Keratinocyte (primary cell): ENCODE measurements around the gene ATP5F1E. TPM values are rescaled to one million over a fixed set of nuclear protein-coding genes. Genes with fewer than 3 reads are reported as not detected.

Experiments used
- DNase-seq: peaks from one replicate; pipeline ENCODE4 v3.0.0-alpha.2; 2011; ENCODE audit warnings: low read depth, missing footprints, low spot score
- FAIRE-seq: peaks from 2 replicates; lab custom pipeline; 2011; peaks lifted over from hg19 to GRCh38; lab: Jason Lieb, UNC
- H2AFZ ChIP-seq: 2 replicates; pipeline ENCODE4 v1.6.0; 2012; ENCODE audit warnings: low read length, control low read depth, inconsistent platforms; ENCODE audit not compliant: control insufficient read depth
- H3K27ac ChIP-seq: 2 replicates; pipeline ENCODE4 v1.5.1; 2011; ENCODE audit warnings: low read length; ENCODE audit not compliant: control insufficient read depth, insufficient read depth
- H3K27me3 ChIP-seq: 3 replicates; pipeline ENCODE4 v1.6.0; 2011; ENCODE audit warnings: low read length; ENCODE audit not compliant: control insufficient read depth, insufficient read depth; ENCODE audit errors: extremely low read depth
- H3K36me3 ChIP-seq, 2 experiments: 2 replicates in 1 of 2; 3 replicates in 1 of 2; pipeline ENCODE4 v1.5.1; 2011; ENCODE audit warnings: low read length in 2 of 2, mild to moderate bottlenecking in 1 of 2; ENCODE audit not compliant: control insufficient read depth in 2 of 2, insufficient read depth in 2 of 2; ENCODE audit errors: extremely low read depth in 1 of 2
- H3K4me1 ChIP-seq: 3 replicates; pipeline ENCODE4 v1.5.1; 2011; ENCODE audit warnings: low read length; ENCODE audit not compliant: control insufficient read depth, insufficient read depth; ENCODE audit errors: extremely low read depth
- H3K4me2 ChIP-seq: 3 replicates; pipeline ENCODE4 v1.6.0; 2011; ENCODE audit warnings: low read depth, low read length; ENCODE audit not compliant: control insufficient read depth, insufficient read depth; ENCODE audit errors: extremely low read depth
- H3K4me3 ChIP-seq, 3 experiments: fragments of 200-600 bp in 1 of 3; sonication (generic) in 1 of 3; 2 replicates in 2 of 3; 3 replicates in 1 of 3; pipeline ENCODE4 v1.5.1; 2011 to 2016; ENCODE audit warnings: low read length in 3 of 3, mild to moderate bottlenecking in 3 of 3, control low read depth in 2 of 3, inconsistent platforms in 1 of 3, low read depth in 1 of 3, mixed read lengths in 1 of 3, mixed run types in 1 of 3, moderate library complexity in 1 of 3; ENCODE audit not compliant: control insufficient read depth in 2 of 3, insufficient read depth in 2 of 3; ENCODE audit errors: extremely low read depth in 1 of 3
- H3K79me2 ChIP-seq: 2 replicates; pipeline ENCODE4 v1.6.0; 2012; ENCODE audit warnings: low read length; ENCODE audit not compliant: control insufficient read depth, insufficient read depth
- H3K9ac ChIP-seq: 3 replicates; pipeline ENCODE4 v1.6.0; 2011; ENCODE audit warnings: low read length; ENCODE audit not compliant: control insufficient read depth, insufficient read depth; ENCODE audit errors: extremely low read depth
- H3K9me1 ChIP-seq: 3 replicates; pipeline ENCODE4 v1.6.0; 2011; ENCODE audit warnings: low read length; ENCODE audit not compliant: control insufficient read depth, insufficient read depth; ENCODE audit errors: extremely low read depth
- H3K9me3 ChIP-seq: 2 replicates; pipeline ENCODE4 v1.5.1; 2012; ENCODE audit warnings: low read depth, low read length; ENCODE audit not compliant: control insufficient read depth
- H4K20me1 ChIP-seq: 3 replicates; pipeline ENCODE4 v1.6.0; 2011; ENCODE audit warnings: low read length; ENCODE audit not compliant: control insufficient read depth, insufficient read depth; ENCODE audit errors: extremely low read depth
- EZH2 ChIP-seq: IDR thresholded peaks from one replicate; pipeline ENCODE4 v1.6.1; 2012; ENCODE audit warnings: inconsistent platforms, mild to moderate bottlenecking, low read length, moderate library complexity
- dilution Hi-C: fragments of 300-500 bp; cut with MboI; formaldehyde crosslinking; loops from one replicate; pipeline ENCODE4 v1.7.0; 2020; ENCODE audit warnings: low sequenced_read_pairs; ENCODE audit not compliant: extremely low pct_ligation_motif_present
- polyA plus RNA-seq, 5 experiments: library from polyadenylated mRNA; depleted of rRNA in 3 of 5; stranded (reverse) in 3 of 5; stranded (forward) in 1 of 5; unstranded in 1 of 5; fragments of >200 nt; gene quantifications; 1 replicate in 1 of 5; 2 replicates in 3 of 5; 3 replicates in 1 of 5; pipeline versions ENCODE4 v1.2.1 to v1.2.3, GENCODE V29; 2011 to 2012; ENCODE audit warnings: missing spikeins in 2 of 5, low read depth in 1 of 5, low replicate concordance in 1 of 5
- TF ChIP-seq, protein P1 (sequence below), 3 experiments: IDR thresholded peaks in 1 of 3; conservative IDR thresholded peaks in 1 of 3; optimal IDR thresholded peaks in 1 of 3; 2 replicates in 2 of 3; 3 replicates in 1 of 3; pipeline versions ENCODE3 to v1.5.1; 2011; ENCODE audit warnings: low read length in 3 of 3, mild to moderate bottlenecking in 3 of 3, moderate library complexity in 2 of 3, control low read depth in 1 of 3, inconsistent platforms in 1 of 3; ENCODE audit not compliant: insufficient read depth in 2 of 3; ENCODE audit errors: extremely low read depth in 1 of 3

ATP5F1E gene
- polyA plus RNA-seq, 1 donor (not counting 4 experiments of a cell fraction or from before 2014, with no cell fraction given): 99.7 TPM

DNA sequence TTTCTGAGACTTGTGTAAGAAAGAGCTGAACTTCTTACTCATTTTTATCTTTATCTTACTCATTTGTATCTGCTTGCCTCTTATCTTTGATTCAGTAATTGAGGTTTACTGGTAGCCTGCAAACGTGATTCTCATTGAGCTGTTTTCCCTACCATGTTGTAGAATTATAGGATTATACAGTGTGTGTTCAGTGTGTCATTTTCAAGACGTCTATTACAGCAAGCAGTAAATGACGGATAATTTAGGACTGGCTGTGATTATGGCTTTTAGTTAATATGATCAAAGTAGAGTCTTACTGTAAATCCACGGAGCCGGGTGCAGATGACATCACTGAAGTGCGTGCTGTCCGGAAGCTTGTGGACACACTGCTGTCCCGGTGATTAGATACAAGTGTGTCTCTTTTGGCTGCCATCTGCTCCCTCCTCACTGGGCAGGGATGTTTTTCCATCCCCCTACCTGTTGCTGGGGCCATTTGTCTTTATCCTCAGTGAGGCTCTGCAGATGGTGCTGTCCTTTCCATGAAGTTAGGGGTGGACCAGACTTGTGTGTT lies 45.1 kb downstream of the ATP5F1E start:
- peaks cover 26 to 45% of the 10 kb centered on the region in 2 experiments for H3K36me3 ChIP-seq

DNA sequence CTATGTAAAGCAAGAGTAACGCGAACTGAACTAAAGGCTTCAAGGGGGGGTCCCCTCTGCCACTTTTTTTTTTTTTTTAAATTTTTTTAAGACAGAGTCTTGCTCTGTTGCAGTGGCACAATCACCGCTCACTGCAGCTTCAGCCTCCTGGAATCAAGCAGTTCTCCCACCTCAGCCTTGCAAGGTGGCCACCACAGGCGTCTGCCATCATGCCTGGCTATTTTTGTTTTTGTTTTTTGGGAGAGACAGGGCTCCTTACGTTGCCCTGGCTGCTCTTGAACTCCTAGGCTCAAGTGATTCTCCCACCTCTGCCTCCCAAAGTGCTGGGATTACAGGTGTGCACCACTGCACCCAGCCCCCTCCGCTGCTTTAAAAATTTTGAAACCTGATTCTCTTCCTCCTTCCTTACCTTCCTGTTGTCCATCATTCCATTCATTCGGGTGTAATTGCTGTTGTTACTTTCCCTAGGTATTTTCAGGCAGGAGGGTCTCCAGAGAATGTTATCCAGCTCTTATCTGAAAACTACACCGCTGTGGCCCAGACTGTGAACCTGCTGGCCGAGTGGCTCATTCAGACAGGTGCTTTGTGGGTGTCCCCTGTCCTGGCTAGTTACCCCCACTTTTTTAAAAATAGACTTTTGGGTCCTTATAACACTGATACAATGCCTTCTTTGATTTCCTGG lies 45.7 kb downstream of the ATP5F1E start:
- DNase-seq: no peak
- H3K27me3 ChIP-seq: no peaks in the 10 kb centered on the region
- H3K36me3 ChIP-seq: peaks cover 26 to 45% of the 10 kb centered on the region in 2 experiments
- H3K4me3 ChIP-seq: no peak overlapping the region
- dilution Hi-C loops: no loop called here
- H3K9me1 ChIP-seq: no peaks in the 10 kb centered on the region
- H3K9me3 ChIP-seq: no peaks in the 10 kb centered on the region
- H3K79me2 ChIP-seq: peaks cover 45% of the 10 kb centered on the region
- no peak for TF ChIP-seq EZH2
- TF ChIP-seq, protein P1, sequence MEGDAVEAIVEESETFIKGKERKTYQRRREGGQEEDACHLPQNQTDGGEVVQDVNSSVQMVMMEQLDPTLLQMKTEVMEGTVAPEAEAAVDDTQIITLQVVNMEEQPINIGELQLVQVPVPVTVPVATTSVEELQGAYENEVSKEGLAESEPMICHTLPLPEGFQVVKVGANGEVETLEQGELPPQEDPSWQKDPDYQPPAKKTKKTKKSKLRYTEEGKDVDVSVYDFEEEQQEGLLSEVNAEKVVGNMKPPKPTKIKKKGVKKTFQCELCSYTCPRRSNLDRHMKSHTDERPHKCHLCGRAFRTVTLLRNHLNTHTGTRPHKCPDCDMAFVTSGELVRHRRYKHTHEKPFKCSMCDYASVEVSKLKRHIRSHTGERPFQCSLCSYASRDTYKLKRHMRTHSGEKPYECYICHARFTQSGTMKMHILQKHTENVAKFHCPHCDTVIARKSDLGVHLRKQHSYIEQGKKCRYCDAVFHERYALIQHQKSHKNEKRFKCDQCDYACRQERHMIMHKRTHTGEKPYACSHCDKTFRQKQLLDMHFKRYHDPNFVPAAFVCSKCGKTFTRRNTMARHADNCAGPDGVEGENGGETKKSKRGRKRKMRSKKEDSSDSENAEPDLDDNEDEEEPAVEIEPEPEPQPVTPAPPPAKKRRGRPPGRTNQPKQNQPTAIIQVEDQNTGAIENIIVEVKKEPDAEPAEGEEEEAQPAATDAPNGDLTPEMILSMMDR (optimal IDR thresholded peaks at IDR 0.05 in 1 of 3, IDR thresholded peaks at IDR 0.05 in 1 of 3, conservative IDR thresholded peaks at IDR 0.05 in 1 of 3; ENCODE audit: extremely low read depth in 1 of 3, insufficient read depth in 2 of 3, low read length in 3 of 3): no peak
- H2AFZ ChIP-seq: no peak overlapping the region
- no peak overlapping the region for H3K27ac ChIP-seq
- FAIRE-seq: no peak
- H3K9ac ChIP-seq: no peak overlapping the region
- peaks cover 6% of the 10 kb centered on the region for H3K4me1 ChIP-seq
- peaks cover 5% of the 10 kb centered on the region for H4K20me1 ChIP-seq
- H3K4me2 ChIP-seq: no peak overlapping the region

More for the DNA sequence above, 45.1 kb downstream of the ATP5F1E start:
- Histone ChIP-seq H3K27me3 (no peaks in the 10 kb centered on the region), H3K4me2 (no peak overlapping the region), H4K20me1 (peaks cover 5% of the 10 kb centered on the region), H3K9me3 (no peaks in the 10 kb centered on the region), H3K4me3 (no peak overlapping the region), H3K9me1 (no peaks in the 10 kb centered on the region), H3K9ac (no peak overlapping the region), H3K4me1 (peaks cover 6% of the 10 kb centered on the region), H2AFZ (no peak overlapping the region), H3K27ac (no peak overlapping the region), H3K79me2 (peaks cover 39% of the 10 kb centered on the region)
- no peak for TF ChIP-seq EZH2
- TF ChIP-seq, protein P1 (optimal IDR thresholded peaks at IDR 0.05 in 1 of 3, IDR thresholded peaks at IDR 0.05 in 1 of 3, conservative IDR thresholded peaks at IDR 0.05 in 1 of 3; ENCODE audit: extremely low read depth in 1 of 3, insufficient read depth in 2 of 3, low read length in 3 of 3): no peak
- dilution Hi-C loops: no loop called here
- FAIRE-seq (no peak), DNase-seq (no peak)
